AG08396 (cell line): ENCODE measurements around the gene TP53INP2.
"Not testable (repeated sequence)": the region's sequence is repeated elsewhere in the genome, so short reads cannot be mapped to it uniquely, and the experiment has no call there.

ENCODE experiments used
- DNase-seq: peaks from one replicate; pipeline ENCODE4 v3.0.0; 2012; ENCODE audit warnings: low spot score, mixed read lengths

TP53INP2 gene

DNA sequence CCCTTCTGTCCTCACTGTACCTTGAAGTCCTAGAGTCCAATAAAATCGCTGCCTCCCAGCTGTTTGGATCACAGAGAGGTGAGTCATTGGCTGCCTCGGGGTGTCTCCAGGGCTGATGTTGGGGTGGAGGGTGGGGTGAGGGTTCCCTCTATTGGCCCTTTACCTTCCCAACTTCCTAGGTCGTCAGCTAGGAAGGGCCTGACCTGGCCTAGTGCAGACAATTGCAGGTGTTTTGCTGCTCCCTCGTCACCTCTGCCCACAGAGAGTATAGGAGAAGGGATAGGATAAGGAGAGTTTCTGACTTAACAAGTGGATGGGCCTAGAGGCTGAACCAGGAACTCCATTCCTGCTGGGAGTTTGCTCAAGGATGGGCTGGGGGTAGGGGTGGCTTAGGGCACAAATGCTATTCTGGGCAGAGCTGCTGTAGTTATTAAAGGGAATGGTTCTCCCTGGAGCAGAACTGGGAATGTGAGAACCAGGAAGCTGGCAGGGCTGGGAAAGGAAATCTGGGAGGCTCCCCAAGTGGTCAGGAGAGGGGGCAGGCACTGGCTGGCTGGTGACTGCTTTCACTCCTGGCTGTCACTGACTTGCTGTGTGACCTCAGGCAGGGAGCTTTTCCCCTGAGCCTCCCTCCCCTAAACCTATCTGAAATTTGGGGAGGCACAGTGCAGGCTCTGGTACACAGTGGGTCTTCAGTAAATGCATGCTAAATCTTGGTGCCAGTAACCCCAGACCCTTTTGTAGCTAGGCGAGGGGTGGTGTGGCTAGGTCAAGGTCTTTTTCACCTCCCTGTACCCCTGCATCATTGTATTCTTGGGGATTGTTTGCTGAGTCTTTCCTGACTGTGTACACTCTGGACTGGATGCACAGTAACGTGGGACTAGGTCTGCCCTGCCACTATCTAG lies 1.5 kb downstream of the TP53INP2 start:
- peak; percentile 55 for DNase-seq

DNA sequence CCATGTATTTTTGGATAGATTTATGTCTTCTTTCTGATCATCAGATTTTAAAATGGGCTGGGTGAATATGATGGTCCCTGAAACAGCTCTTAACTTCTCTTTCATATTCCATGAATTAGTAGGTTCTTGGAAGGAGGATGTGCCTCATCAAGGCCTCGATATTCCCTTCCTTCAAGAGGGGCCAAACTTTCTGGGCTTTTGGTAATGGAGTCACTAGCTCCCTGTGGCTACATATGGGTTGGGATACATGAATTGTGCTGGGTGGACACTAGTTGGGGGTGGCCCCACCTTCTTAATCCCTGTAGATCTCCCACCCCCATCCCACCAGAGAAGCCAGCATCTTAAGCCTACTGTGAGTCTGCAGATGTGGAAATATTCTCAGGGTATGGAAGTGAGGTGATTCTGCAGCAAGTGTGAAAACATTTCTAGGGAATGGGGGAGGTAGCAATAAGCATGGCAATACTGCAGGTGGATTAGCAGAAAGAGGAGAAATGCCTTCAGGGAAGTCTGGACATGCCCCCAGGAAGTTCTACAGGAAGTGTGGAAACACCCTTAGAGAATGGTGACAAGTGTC lies 2.2 kb downstream of the TP53INP2 start:
- DNase-seq: no peak

DNA sequence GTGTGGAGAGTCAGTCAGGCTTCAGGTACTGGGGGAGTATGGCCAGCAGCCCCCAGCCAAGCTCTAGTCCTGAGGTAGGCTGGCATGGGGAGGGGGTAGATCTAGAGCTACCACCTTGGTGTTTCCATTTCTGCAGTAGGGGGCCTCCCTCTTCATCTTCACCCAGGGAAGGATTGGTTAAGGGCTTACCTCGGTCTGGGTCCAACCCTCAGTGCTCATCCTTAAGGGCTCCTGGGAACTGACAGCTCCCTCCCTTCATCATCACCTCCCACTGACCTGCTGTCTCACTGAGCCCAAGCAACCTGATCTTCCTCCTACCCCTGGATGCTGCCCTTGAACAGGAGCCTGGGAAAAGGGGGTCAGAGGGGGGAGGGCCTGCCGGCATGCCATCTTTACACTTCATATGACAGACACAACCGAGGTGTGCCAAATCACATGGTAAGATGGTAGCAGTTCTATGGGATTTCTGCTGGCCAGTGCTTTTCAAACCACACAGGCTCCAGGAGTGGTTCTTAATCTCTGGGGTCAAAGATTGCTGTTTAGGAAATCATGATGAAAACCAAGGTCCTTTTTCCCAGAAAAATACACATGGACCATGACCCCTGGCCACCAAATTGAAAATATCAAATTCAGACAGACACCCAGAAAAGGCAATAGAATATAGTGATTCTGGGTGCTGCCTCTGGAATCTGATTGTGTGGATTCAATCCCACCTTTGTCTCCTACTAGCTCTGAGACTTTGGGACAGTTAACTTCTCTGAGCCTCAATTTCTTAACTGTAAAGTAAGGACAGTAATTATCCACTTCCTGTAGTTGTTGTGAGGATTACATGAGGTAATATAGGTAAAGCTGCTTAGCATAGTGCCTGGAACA lies 3.0 kb downstream of the TP53INP2 start:
- no peak for DNase-seq

- DNase-seq: peak; percentile 48
These were observed 4.5 kb downstream of the TP53INP2 start for GRCh38 chr20:34708621-34709043.

DNA sequence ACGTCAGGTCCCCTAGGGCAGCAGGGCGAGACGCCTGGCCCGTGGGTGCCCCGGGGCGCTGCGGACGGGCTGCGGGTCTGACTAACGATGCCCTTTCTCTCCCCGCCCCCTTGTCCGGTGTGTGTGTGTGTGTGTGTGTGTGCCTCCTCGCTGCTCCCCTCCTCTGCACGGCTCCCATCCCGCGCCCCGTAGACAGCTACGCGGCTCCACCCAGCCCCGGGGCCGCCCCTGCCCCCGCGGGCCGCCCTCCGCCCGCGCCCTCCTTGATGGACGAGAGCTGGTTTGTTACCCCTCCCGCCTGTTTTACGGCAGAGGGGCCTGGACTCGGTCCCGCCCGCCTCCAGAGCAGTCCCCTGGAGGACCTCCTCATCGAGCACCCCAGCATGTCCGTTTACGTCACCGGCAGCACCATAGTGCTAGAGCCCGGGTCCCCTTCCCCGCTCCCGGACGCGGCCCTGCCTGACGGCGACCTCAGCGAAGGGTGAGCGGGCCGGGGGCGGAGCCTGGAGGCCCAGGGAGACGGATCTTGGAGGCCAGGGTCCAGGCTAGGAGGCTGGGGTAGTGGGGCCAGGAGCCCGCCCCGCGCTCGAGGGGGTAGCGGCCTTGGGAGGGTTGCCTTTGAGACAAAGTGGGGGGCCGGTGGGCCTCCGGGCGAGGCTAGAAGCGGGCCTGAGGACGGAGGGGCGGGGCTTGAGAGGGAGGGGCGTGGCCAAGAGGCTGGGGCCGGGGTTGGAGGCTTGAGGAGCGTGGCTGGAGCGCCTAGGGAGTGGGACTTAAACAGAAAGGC lies 5.1 kb downstream of the TP53INP2 start:
- peak; percentile 85 for DNase-seq

DNA sequence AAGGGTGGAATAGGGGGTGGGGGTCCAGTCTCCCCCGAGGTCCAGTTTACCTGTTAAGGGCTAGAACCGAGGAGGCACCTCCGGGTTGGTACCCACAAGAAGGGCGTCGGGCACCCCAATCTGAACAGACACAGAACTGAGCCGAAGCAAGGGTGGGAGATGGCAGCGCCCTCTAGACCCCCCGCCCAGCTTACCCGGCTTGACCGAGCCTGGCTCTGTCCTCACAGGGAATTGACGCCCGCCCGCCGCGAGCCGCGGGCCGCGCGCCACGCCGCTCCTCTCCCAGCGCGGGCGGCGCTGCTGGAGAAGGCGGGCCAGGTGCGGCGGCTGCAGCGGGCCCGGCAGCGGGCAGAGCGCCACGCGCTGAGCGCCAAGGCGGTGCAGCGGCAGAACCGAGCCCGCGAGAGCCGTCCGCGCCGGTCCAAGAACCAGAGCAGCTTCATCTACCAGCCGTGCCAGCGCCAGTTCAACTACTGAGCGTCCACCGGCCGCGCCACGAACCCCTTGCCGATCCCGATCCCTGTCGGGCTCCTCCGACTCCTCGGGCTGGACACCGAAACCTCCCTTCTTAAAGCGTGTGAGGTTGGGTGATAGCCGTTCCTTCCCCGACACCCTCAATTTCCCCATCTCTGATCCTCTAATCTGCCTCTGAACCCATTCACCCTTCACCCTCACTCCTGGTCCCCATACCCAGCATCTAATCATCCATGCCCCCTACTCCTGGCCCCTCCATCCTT lies 5.9 kb downstream of the TP53INP2 start:
- DNase-seq: peak; percentile 84

GRCh38 chr20:34710568-34710839 lies 6.4 kb downstream of the TP53INP2 start:
- DNase-seq: no peak

DNA sequence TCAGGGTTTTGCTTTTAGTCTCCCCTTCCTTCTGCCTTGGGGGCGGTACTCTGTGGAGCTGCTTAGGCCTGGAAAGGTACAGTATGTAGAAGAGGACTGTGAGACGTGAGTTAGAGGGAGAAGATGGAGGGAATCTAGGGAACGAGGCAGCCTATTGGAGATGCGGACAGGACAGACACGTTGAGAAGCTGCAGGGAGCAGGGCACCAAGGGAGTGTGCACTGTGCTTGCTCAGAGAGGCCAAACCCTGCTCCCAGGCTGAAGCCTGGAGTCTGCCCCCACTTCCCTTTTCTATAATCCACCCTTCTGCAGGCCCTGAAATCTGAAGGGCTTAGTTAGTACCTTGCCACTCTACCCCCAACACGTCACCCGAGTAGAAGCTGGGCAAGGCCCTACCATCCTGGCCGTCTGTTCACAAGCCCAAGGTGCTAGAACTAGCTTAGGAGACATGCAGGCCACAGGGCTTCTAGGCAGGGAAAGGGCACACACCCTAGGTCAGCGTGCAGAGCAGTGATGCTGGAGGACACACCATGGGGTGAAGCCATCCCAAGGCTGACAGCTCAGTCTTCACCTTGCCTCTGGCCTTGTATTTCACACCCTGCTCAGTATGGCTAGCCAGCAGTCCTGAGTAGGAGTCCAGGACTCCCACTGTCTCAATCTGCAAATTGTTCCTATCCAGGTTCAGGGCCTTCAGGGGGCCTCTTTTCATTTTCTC lies 6.9 kb downstream of the TP53INP2 start:
- DNase-seq: no peak

DNA sequence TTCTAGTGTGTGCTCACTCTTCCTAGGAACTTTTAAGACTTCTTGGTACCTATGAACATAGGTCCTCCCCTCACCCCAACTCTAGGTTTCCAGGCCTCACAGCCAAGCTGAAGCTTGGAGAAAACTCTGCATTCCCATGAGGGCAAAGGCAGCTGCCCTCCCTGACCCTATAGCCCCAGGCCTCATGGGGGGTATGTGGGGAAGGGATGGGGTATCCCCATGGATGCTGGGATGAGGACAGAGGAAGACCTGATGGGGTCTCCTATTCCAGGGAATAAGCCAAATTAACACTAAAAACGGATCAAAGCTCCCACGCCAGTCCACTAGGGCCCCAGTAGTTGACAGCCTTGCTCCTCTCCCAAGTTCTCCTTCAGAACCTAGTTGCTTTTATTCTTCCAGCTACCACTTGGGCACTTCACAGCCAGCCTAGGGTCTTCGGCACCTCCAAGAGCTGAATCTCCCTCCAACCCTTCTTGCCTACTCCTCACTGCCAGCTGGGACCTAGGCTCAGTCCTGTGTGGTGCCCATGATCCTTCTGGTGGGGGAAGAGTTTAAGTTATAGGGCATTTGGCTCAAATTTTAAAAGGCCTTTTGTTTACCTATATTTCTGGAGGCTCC lies 7.8 kb downstream of the TP53INP2 start:
- DNase-seq: no peak

- no peak for DNase-seq
These were observed 8.5 kb downstream of the TP53INP2 start for GRCh38 chr20:34712525-34713192.

GRCh38 chr20:34713194-34713943 lies 9.2 kb downstream of the TP53INP2 start:
- DNase-seq: peak; percentile 83

- DNase-seq: not testable (repeated sequence)
These were observed 9.9 kb downstream of the TP53INP2 start for GRCh38 chr20:34713944-34714515.

DNA sequence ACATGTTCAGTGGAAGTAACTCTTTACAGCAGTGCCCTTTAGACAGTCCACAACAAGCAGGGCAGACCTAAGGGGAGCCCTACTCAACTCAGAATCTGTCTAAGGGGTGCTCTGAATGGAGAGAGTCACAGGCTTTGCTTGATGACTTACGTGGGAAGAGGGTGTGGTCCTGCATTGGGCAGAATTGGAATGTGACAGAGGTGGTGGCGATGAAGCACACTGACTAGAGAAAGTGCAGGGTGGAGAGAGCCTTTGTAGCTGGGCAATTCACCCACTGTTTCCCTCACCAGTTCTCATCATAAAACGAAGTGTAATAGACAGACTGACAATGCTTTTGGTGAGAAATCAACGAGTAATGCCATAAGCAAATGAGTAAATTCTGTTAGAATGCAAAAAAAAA lies 11.2 kb downstream of the TP53INP2 start:
- DNase-seq: no peak

GRCh38 chr20:34716921-34717229 lies 12.7 kb downstream of the TP53INP2 start:
- DNase-seq: no peak

DNA sequence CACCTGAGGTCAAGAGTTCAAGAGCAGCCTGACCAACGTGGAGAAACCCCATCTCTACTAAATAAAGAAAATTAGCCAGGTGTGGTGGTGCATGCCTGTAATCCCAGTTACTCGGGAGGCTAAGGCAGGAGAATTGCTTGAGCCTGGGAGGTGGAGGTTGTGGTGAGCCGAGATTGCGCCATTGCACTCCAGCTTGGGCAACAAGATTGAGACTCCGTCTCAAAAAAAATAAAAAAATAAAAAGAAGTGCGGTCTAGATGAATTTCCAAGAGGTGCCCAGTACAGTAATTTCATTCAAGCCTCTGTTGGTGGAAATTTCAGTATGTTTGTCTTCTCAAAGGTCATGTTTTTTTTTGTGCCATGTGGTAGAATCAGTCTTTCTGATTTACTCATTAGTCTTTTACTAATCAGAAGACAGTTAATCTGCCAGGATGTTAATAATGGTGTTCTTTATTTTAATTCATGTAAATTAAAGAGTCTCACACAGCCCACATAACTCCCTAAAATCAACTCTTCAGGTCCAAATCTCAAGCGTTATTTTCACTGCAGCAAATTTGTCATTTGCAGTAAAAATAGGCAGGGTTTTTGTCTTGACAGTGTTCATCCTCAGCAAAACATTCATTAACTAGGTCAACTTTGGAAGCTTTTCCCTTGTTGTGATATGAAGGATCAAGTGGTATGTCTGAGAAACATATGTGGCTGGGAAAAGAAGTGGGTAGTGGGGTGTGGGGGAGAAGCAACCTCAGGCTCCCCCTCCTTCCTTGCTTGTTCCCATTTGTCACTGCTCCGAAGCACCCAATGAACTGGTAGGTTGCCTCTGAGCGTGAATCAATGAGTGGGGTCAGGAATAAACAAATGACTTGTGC lies 13.3 kb downstream of the TP53INP2 start:
- DNase-seq: no peak

GRCh38 chr20:34719242-34720017 lies 15.3 kb downstream of the TP53INP2 start:
- not testable (repeated sequence) for DNase-seq

GRCh38 chr20:34720266-34720665 lies 16.1 kb downstream of the TP53INP2 start:
- DNase-seq: no peak
